Sigmoid colon (tissue), 4 donors: Measurements from ENCODE around the gene MAST4.

ENCODE experiments used
- CTCF ChIP-seq, 4 experiments: fragments of 450-650 bp in 3 of 4; fragments of 200-600 bp in 1 of 4; IDR thresholded peaks; one replicate each; pipeline ENCODE4 v1.5.1; 2016 to 2019; ENCODE audit warnings: antibody characterized with exemption in 4 of 4, mild to moderate bottlenecking in 3 of 4, moderate library complexity in 2 of 4
- POLR2A ChIP-seq, 2 donors: fragments of 450-650 bp; IDR thresholded peaks; one replicate each; pipeline ENCODE4 v1.6.1; 2016; ENCODE audit warnings: antibody characterized with exemption in 2 of 2, mild to moderate bottlenecking in 2 of 2, moderate library complexity in 2 of 2
- POLR2AphosphoS5 ChIP-seq, 4 donors: sonication (generic); formaldehyde crosslinking; IDR thresholded peaks; one replicate each; pipeline ENCODE4 v1.6.1; 2017; ENCODE audit warnings: antibody characterized with exemption in 4 of 4

- TF ChIP-seq CTCF (IDR thresholded peaks at IDR 0.05) (no peak), POLR2AphosphoS5 (IDR thresholded peaks at IDR 0.05) (no peak), POLR2A (IDR thresholded peaks at IDR 0.05) (no peak)
Measured at GRCh38 chr5:66960369-66961137, 364.4 kb downstream of the MAST4 start.
